Endometrial microvascular endothelial cells (primary cell): ENCODE measurements around the gene NUAK1. TPM values are rescaled to one million over a fixed set of nuclear protein-coding genes. Genes with fewer than 3 reads are reported as not detected.

Experiments
- in situ Hi-C: cut with HindIII; loops from 2 replicates; pipeline ENCODE4 v1.10.0; 2017; ENCODE audit warnings: low sequenced_read_pairs, low pct_unique_long_range_greater_than_20kb; ENCODE audit errors: inconsistent ontology term
- total RNA-seq: library from RNA; depleted of rRNA; stranded (reverse); fragments of >200 nt; gene quantifications from one replicate; pipeline ENCODE4 v1.2.3, GENCODE V29; 2015; ENCODE audit errors: inconsistent ontology term

Gene NUAK1
- total RNA-seq, 1 donor from 2014 or later: 34.8 TPM

GRCh38 chr12:106093246-106093645, 45.5 kb downstream of the NUAK1 start:
- in situ Hi-C loops: no loop called here

DNA sequence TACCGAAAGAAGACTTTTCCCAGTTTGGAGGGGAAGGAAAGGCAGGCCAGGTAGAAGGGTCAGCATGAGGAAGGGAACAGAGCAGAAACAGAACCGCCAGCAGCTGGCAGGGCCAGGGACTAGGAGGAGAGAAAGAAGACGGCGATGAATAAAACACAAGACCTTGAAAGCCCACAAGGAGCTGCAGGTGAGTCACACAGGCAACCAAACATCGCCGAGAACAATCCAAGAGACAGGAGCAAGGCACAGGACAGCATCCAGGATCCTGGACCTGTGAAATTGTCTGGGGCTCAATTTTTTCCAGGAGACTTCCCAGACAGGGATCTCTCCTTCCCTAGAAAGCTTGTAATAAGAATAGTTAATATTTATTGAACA, 47.3 kb downstream of the NUAK1 start:
- in situ Hi-C loops: no loop called here

GRCh38 chr12:106090591-106091445, 47.9 kb downstream of the NUAK1 start:
- in situ Hi-C loops: no loop called here

GRCh38 chr12:106089935-106090334, 48.8 kb downstream of the NUAK1 start:
- in situ Hi-C loops: no loop called here

GRCh38 chr12:106088811-106089485, 49.8 kb downstream of the NUAK1 start:
- in situ Hi-C loops: no loop called here

- in situ Hi-C loops: no loop called here
Observed at GRCh38 chr12:106088246-106088808, 50.4 kb downstream of the NUAK1 start.

DNA sequence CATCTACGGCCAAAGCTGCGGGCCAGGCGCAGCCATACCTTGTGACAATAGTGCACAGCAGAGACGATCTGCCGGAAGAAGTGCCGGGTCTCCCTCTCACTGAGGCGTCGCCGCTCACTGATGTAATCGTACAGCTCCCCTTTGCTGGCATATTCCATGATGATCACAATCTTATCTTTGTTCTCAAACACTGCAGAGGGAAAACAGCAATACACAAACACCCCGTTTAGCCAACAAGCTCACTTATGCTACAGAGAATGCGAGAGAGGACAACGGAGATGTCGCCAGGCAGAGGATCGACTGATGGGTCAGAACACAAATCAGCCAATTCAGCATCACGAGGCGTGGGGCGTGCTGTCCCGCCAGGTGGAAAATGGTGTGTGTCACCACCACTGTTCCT, 52.1 kb downstream of the NUAK1 start:
- in situ Hi-C loops: no loop called here

DNA sequence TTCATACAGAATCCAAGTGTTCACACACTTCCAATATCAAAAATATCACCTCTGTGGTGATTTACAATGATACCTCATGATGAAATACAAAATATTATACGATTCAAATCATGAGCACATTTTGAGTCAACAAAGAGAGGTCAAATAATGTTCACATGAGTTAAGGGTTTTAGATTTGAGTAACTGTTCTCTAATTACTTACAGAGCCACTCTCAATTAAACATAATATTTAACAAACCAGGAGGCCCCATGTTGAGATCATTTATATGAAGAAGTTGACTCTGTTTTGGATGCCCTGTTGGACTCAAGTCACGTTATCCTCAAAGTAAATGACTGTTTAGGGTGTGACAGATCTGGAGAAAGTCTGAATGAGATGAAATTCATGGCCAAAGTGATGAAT, 53.5 kb downstream of the NUAK1 start:
- in situ Hi-C loops: no loop called here

DNA sequence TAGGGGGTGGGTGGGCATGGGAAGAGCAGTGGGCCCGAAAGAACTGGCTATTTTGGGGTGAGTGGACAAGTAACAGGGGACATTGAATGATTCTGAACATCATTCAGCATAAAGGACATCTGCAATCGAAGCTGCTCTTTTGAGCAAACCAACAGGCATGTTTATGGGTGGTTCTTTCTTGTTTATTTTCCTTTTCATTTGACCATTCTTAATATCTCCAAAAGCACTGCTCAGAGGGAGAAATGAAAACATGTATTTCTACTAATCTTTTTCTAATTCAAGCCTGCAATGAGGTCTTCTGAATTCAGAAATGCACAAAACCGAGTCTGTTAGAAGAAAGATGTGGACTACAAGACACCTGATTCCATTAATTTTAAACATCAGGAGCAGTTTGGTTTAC, 54.0 kb downstream of the NUAK1 start:
- in situ Hi-C loops: no loop called here

- in situ Hi-C loops: no loop called here
Observed at GRCh38 chr12:106084014-106084671, 54.6 kb downstream of the NUAK1 start.

DNA sequence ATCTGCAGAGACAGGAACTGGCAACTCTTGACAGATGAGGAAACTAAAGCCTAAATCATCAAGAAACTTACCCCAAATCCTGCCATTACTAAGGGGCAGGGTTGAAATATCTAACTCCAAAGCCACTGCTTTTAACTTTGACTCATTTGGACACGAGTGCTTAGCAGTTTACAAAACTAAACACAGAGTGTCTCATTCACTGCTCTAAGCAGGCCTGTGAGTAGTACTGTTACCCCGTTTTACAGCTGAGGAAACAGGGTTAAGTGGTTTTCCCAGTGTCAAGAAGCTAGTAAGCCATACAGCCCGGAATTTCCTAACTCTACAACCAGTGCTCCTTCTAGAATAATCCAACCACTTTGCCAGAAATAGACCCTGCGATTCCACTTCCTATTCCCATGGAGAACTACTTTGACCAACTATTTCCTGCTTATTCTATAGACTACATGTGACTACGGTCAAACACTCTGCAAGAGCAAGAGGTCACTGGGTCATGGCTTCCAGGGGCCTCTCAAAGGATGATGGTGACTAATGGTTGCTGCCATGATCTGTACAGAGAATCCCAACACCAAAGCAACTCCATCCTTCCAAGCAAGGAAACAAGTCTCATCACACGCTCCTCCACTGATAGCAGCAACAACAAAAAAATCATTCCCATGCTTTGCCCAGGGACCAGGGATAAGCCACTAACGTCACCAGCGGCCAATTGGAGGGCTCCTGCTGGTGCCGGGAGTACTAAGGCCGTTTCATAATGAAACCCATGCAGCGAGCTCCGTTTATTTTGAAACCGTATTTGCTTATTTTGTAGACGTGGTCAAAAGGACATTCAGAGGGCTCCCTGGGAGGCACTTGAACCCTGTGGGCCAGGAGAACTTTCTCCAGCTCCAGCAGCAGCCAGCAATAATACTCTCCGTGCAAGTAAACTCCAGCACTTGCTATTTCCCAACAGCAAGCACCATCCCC, 56.3 kb downstream of the NUAK1 start:
- in situ Hi-C loops: no loop called here

DNA sequence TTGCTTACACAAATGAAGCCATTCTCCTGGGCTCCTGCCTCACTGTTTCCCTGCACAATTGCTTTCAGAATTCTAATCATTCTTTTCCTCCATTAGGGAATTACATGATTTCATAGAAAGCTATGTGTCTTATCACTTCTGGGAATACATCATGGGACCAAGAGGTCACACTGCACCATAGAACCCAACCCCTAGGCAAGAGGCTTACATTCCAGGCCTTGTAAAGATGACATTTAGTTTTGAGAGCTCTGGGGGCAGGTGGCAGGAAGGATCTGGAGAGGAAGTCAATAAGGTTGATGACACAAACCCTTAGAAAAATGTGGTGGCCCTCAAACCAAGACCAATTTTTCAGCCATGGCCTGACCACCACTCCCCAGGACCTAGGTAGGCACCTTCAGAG, 57.1 kb downstream of the NUAK1 start:
- in situ Hi-C loops: no loop called here

GRCh38 chr12:106080791-106081170, 58.0 kb downstream of the NUAK1 start:
- in situ Hi-C loops: no loop called here

- in situ Hi-C loops: no loop called here
Observed at GRCh38 chr12:106080041-106080790, 58.5 kb downstream of the NUAK1 start.

- in situ Hi-C loops: no loop called here
Observed at GRCh38 chr12:106079148-106079738, 59.5 kb downstream of the NUAK1 start.

DNA sequence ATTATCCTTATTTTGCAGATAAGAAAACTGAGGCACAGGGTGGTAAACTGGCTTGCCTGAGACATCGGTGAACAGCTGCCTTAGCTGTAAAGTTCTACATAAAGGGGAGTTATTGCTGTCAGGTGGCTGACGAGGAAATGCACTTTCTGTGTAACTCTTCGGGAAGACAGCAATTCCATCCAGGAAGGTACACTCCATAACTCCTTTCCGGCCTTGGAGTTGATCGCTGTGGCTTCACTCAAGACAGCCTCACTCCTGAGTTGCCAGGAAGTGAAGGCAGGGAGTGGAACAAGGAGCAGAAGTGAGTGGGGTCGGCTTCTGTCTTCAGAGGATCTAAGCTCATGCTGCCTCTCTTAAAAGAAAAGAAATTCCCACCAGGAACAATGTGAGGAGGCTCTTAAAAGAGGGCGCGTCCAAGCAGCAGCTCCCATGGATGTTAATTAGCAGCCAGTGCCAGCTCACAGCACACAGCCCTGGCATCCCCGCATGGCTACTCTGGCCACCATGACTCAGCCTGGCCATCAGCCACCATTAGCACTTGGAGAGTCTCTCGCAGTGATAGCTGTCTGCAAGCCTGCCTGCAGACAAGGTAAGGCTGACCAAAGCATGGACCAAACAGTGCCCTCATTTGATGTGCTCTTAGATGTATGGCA, 60.3 kb downstream of the NUAK1 start:
- in situ Hi-C loops: no loop called here

DNA sequence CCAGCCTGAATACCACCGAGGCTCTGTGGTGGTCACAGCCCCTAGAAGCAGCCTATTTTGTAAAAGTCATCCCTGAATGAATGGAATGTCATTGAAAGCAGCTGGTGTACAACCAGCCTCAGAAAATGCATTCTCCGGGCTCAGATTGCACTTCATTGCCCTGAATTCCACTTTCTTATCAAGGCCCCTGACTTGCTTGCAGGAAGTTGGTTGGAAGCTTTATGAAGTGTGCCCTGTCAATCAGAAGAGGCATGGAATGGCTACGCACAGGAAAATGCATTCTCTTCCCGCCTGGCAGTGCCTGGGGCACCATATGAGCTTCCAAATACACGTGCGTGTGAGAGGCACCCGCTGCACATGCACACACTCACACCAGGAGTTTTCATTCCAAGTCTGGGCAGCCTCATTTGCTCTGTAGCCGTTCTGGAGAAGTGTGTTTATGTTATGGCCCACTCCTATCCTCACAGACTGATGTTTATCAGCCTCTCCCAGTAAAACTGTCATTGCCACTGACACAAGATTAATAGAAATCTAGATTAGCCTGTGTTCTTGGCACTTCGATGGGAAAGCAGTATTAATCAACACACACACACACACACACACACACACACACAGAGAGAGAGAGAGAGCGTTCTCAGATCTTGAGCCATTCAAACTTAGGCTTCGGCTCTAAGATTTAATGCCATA, 63.9 kb downstream of the NUAK1 start:
- in situ Hi-C loops: no loop called here
